Pericardium fibroblast (primary cell): ENCODE measurements around the gene ZNF540. TPM values are rescaled to one million over a fixed set of nuclear protein-coding genes. Genes with fewer than 3 reads are reported as not detected.

Source experiments
- total RNA-seq: library from RNA; depleted of rRNA; stranded (reverse); fragments of >200 nt; gene quantifications from 2 replicates; pipeline ENCODE4 v1.2.3, GENCODE V29; 2015

The ZNF540 gene
- 0.12 and 0.60 TPM in 2 replicates for total RNA-seq

DNA sequence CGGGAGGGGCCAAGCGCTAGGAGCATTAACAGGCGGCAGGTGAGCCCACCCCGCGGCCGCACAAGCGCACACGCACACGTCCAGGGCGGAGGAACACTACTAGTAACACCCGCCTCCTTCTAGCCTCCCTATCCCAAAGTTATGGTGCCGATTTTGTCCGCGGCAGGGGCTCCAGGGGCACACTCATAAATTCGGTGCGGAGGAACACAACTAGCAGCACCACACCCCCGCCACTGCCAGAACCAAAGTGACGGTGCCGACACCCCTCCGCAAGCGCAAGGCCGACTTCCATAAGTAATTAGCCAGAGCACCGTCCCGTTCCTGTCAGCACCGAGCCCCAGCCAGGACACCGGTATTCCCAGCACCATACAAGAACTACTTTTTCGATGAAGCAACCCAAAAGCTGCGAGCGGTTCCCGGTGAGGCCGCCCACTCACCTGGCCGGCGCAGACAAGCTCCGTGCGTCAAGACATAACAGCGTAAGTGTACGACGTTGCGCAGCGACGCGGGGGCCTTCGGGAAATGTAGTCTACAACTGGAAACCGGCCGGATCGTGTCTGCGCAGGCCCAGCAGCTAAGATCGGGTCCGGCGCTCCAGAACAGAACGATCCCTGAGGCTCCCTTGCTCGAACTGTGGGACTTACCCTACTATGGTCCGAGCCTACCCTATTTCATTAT lies at the start of gene ZNF540, which contains the start of gene ZNF571:
Gene ZNF540, plus strand, starts transcription at position 573 of the 678 bp plus-strand sequence. CDS start 3,572 bp downstream, outside the sequence.
Gene ZNF571, minus strand, starts transcription at position 489 of the 678 bp plus-strand sequence. CDS start 8,116 bp downstream, outside the sequence.

DNA sequence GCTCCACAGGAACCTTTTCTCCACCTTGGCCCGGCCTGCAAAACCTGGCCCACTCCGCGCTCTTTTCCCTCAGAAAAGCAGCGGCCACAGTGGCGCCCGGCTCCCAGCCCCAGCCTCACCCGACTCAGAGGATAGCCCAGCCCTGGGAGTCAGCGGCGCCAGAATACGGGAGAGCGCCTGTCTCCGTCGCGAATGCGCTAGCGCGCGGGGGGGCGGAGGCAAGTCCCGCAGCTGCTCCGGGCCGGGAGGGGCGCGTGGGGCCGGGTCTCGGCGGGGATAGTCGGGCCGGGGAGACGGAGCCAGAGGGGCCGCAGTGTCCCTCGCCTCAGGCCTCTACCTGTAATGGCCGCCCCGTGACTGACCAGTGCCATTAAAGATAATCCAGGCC lies 60.6 kb downstream of the ZNF540 start, which contains the start of gene ZFP30:
Gene ZFP30, minus strand, starts transcription at position 165 of the 388 bp plus-strand sequence. CDS start 7,643 bp downstream, outside the sequence.

Other genes with a start within 250 kb of the ZNF540 start
- 2.1 and 5.4 TPM in 2 replicates for gene ZNF527, start 223.8 kb upstream of the ZNF540 start, total RNA-seq
- gene ZNF569, start 127.4 kb upstream of the ZNF540 start, total RNA-seq: 3.6 and 5.3 TPM in 2 replicates
- 2.7 and 6.4 TPM in 2 replicates for gene ZNF570, start 125.5 kb upstream of the ZNF540 start, total RNA-seq
- 1.3 and 1.5 TPM in 2 replicates for gene ZNF793, start 87.9 kb upstream of the ZNF540 start, total RNA-seq
- 0.77 and 1.6 TPM in 2 replicates for gene ZNF571, start 84 bp upstream of the ZNF540 start, total RNA-seq
- gene ZFP30, start 60.6 kb downstream of the ZNF540 start, total RNA-seq: 3.5 and 7.9 TPM in 2 replicates
- 0.85 and 4.1 TPM in 2 replicates for gene ZNF607, start 124.9 kb downstream of the ZNF540 start, total RNA-seq
- gene ZNF573, start 184.7 kb downstream of the ZNF540 start, total RNA-seq: 0.43 and 3.5 TPM in 2 replicates